K562 (cell line): Measurements from ENCODE around the gene FILIP1L. TPM values are rescaled to one million over a fixed set of nuclear protein-coding genes. Genes with fewer than 3 reads are reported as not detected.
A peak's percentile ranks its signal among the peaks of the same experiment; 100 is the strongest.

Experiments used
- ATAC-seq: fragments of 200-7000 bp; cut with Tn5 transposase; 3 replicates; pipeline ENCODE4 v1.9.1; 2020; ENCODE audit warnings: moderate library complexity
- BruUV-seq: library from RNA; stranded (reverse); fragments of 400-500 nt; replicated peaks from 2 replicates; lab custom pipeline; 2021; lab: Mats Ljungman, UMichigan
- CTCF ChIA-PET: fragments of 300-600 bp; formaldehyde crosslinking; extraction: SDS; loops from one replicate; lab custom pipeline; 2021; ENCODE audit warnings: low intra/inter-chr PET ratio; lab: Yijun Ruan, JAX
- POLR2A ChIA-PET: fragments of 300-600, 350-650 bp; sonication (Branson Sonifier 250); formaldehyde crosslinking; extraction: SDS; loops from one replicate; lab custom pipeline; 2021; ENCODE audit warnings: antibody characterized with exemption, inconsistent platforms; lab: Yijun Ruan, JAX
- DNase-seq, 4 experiments: peaks; one replicate each; pipeline versions ENCODE4 v3.0.0 to v3.0.0-alpha.2; 2011 to 2018; ENCODE audit warnings: low spot score in 3 of 4, mixed read lengths in 3 of 4; ENCODE audit errors: extremely low read depth in 1 of 4
- FAIRE-seq: peaks from 2 replicates; lab custom pipeline; 2011; peaks lifted over from hg19 to GRCh38; lab: Jason Lieb, UNC
- H2AFZ ChIP-seq: 2 replicates; pipeline ENCODE4 v1.6.0; 2011; ENCODE audit warnings: low read depth, low read length, control low read depth, inconsistent platforms
- H3K27ac ChIP-seq: fragments of 200-600 bp; 3 replicates; pipeline ENCODE4 v1.8.0; 2011; ENCODE audit warnings: low read depth, mild to moderate bottlenecking, control low read depth, inconsistent platforms, low read length, moderate library complexity, mixed read lengths; ENCODE audit errors: extremely low read depth
- H3K27me3 ChIP-seq, 2 experiments: fragments of 300-600 bp in 1 of 2; 2 replicates in 1 of 2; 3 replicates in 1 of 2; pipeline versions ENCODE4 v1.6.0 to v1.8.0; 2011; ENCODE audit warnings: inconsistent platforms in 2 of 2, low read length in 2 of 2, mild to moderate bottlenecking in 1 of 2, mixed read lengths in 1 of 2, moderate library complexity in 1 of 2; ENCODE audit not compliant: control insufficient read depth in 2 of 2, insufficient read depth in 2 of 2
- H3K36me3 ChIP-seq: fragments of 300-600 bp; 3 replicates; pipeline ENCODE4 v1.8.0; 2011; ENCODE audit warnings: mild to moderate bottlenecking, low read length, inconsistent platforms; ENCODE audit not compliant: control insufficient read depth, insufficient read depth
- H3K4me1 ChIP-seq, 2 experiments: fragments of 200-600 bp in 1 of 2; replicated peaks in 1 of 2; 2 replicates in 1 of 2; 3 replicates in 1 of 2; pipeline versions ENCODE4 v1.5.1 to v1.8.0; 2011; ENCODE audit warnings: inconsistent platforms in 2 of 2, low read length in 2 of 2, mild to moderate bottlenecking in 1 of 2, mixed read lengths in 1 of 2, moderate library complexity in 1 of 2; ENCODE audit not compliant: control insufficient read depth in 2 of 2, insufficient read depth in 2 of 2
- H3K4me2 ChIP-seq: 2 replicates; pipeline ENCODE4 v1.6.1; 2011; ENCODE audit warnings: low read length, control low read depth, inconsistent platforms, mixed read lengths; ENCODE audit not compliant: insufficient read depth
- H3K4me3 ChIP-seq: fragments of 200-600 bp; sonication (generic), shearing (Covaris generic); 2 replicates; pipeline ENCODE4 v1.5.1; 2016; ENCODE audit warnings: control low read depth, inconsistent platforms
- H3K79me2 ChIP-seq: fragments of 200-600 bp; 3 replicates; pipeline ENCODE4 v1.8.0; 2011; ENCODE audit warnings: low read length, inconsistent platforms; ENCODE audit not compliant: control insufficient read depth, insufficient read depth
- H3K9ac ChIP-seq, 2 experiments: 2 replicates each; pipeline versions ENCODE4 v1.6.0 to v1.6.1; 2011; ENCODE audit warnings: low read depth in 2 of 2, low read length in 2 of 2, control low read depth in 1 of 2, inconsistent platforms in 1 of 2, mild to moderate bottlenecking in 1 of 2, mixed read lengths in 1 of 2; ENCODE audit not compliant: insufficient read depth in 1 of 2
- H3K9me1 ChIP-seq: one replicate; pipeline ENCODE4 v1.6.0; 2011; ENCODE audit warnings: inconsistent platforms, mild to moderate bottlenecking, low read length, moderate library complexity; ENCODE audit not compliant: control insufficient read depth, insufficient read depth
- H3K9me3 ChIP-seq: replicated peaks from 2 replicates; pipeline ENCODE4 v1.5.1; 2011; ENCODE audit warnings: low read depth, low read length, inconsistent platforms; ENCODE audit not compliant: control insufficient read depth, insufficient read depth
- H4K20me1 ChIP-seq: replicated peaks from 2 replicates; pipeline ENCODE4 v1.6.1; 2011; ENCODE audit warnings: low read length, inconsistent platforms, mixed read lengths; ENCODE audit not compliant: control insufficient read depth, insufficient read depth
- HDAC3 ChIP-seq: fragments of 450-650 bp; IDR thresholded peaks from 2 replicates; pipeline ENCODE4 v1.6.1; 2018; ENCODE audit warnings: borderline replicate concordance, mild to moderate bottlenecking, moderate library complexity; ENCODE audit not compliant: partially characterized antibody
- NFIC ChIP-seq: fragments of 450-650 bp; IDR thresholded peaks from 2 replicates; pipeline ENCODE4 v1.6.1; 2017; ENCODE audit warnings: mild to moderate bottlenecking, inconsistent platforms
- ZNF436 ChIP-seq: fragments of 250-450, 450-650 bp; sonication (Bioruptor Pico); formaldehyde crosslinking; IDR thresholded peaks from 2 replicates; pipeline ENCODE4 v1.7.0; 2020; ENCODE audit warnings: mild to moderate bottlenecking
- ZNF512 ChIP-seq: IDR thresholded peaks from 2 replicates; pipeline ENCODE4 v1.6.1; 2016; ENCODE audit warnings: missing genetic modification characterization, missing compliant biosample characterization
- WGBS: fragments of 100-300 bp; shearing (Covaris generic); methylation state at CpG from one replicate; pipeline ENCODE4 v1.1.6; 2016; ENCODE audit warnings: low coverage, mixed read lengths; ENCODE audit not compliant: insufficient coverage; ENCODE audit errors: missing lambda C conversion rate; 5-methylcytosine and 5-hydroxymethylcytosine counted together
- in situ Hi-C: fragments of 300-500 bp; cut with MboI; formaldehyde crosslinking; loops from 4 replicates; pipeline ENCODE4 v1.15.0; 2018; ENCODE audit warnings: inconsistent platforms, mixed read lengths
- intact Hi-C: fragments of 100-400 bp; cut with micrococcal nuclease; formaldehyde crosslinking; loops from 2 replicates; pipeline ENCODE4 v1.14.2; 2022
- polyA plus RNA-seq, 8 experiments: library from polyadenylated mRNA; depleted of rRNA in 4 of 8; stranded (reverse) in 5 of 8; unstranded in 3 of 8; fragments of >200 nt; fragmentation: Nextera tagmentation in 2 of 8; fragmentation: Illumina TruSeq in 1 of 8; extraction: Ambion mirVana in 2 of 8; extraction: Trizol in 1 of 8; gene quantifications; 2 replicates each; pipeline versions ENCODE4 v1.2.1 to v1.2.3, GENCODE V29; 2011 to 2014; ENCODE audit warnings: inconsistent platforms in 1 of 8, missing spikeins in 1 of 8
- total RNA-seq, 7 experiments: library from RNA; depleted of rRNA in 6 of 7; stranded (reverse); fragments of >200 nt in 6 of 7; fragmentation: Illumina TruSeq in 2 of 7; extraction: Trizol in 2 of 7; gene quantifications; 2 replicates each; pipeline versions ENCODE4 v1.2.1 to v1.2.3, GENCODE V29; 2011 to 2021; ENCODE audit warnings: low replicate concordance in 1 of 7

FILIP1L gene
- total and polyA plus RNA-seq, 9 of the 15 experiments (the other 6 are each of a cell fraction or from before 2014, with no cell fraction given) = 0.50 to 2.1 (median 1.1) TPM

GRCh38 chr3:100149130-100149529, 34.8 kb upstream of the FILIP1L start:
- in situ Hi-C loops (no loop called here), intact Hi-C loops (no loop called here)
- Histone ChIP-seq H3K4me3 (no peak overlapping the region), H3K36me3 (peaks cover 25% of the 10 kb centered on the region; the same call in 2 of the 3 replicates), H3K4me2 (no peak overlapping the region), H4K20me1 (no peaks in the 10 kb centered on the region), H3K9ac (no peak overlapping the region), H3K4me1 (no peaks in the 10 kb centered on the region), H3K27ac (no peak overlapping the region), H3K79me2 (no peaks in the 10 kb centered on the region), H2AFZ (no peak overlapping the region), H3K9me1 (no peaks in the 10 kb centered on the region), H3K27me3 (no peaks in the 10 kb centered on the region), H3K9me3 (0 out of 2 replicates have a peak, but pooled peaks cover 1% of the 10 kb centered on the region)
- no TSS peak for BruUV-seq
- POLR2A ChIA-PET = no interaction called here
- TF ChIP-seq HDAC3 = no peak
- TF ChIP-seq ZNF436 (CRISPR knock-in tag) = no peak
- peak; percentile 65 for TF ChIP-seq NFIC
- TF ChIP-seq ZNF512 (tag) = no peak
- DNase-seq (no peak), FAIRE-seq (no peak), ATAC-seq (no peak)
- CTCF ChIA-PET = no interaction called here
- 80% methylated on average over 2 of the region's 2 CpGs for WGBS
